CD4-positive, CD25-positive, alpha-beta regulatory T cell (primary cell): ENCODE data around the gene IL1R1. TPM values are rescaled to one million over a fixed set of nuclear protein-coding genes. Genes with fewer than 3 reads are reported as not detected.

ENCODE experiments used
- ATAC-seq, 2 donors: fragments of 150-1000 bp; cut with Tn5 transposase; one replicate each; pipeline ENCODE4 v1.10.0; 2021; ENCODE audit warnings: low read depth in 2 of 2, moderate number of reproducible peaks in 2 of 2, moderate library complexity in 1 of 2
- DNase-seq, 3 donors: peaks; one replicate each; pipeline versions ENCODE4 v3.0.0 to v3.0.0-alpha.2; 2012 to 2022; ENCODE audit warnings: mixed read lengths in 1 of 3
- H3K27ac ChIP-seq: one replicate; pipeline ENCODE4 v1.7.0; 2013; ENCODE audit warnings: mild to moderate bottlenecking, low read length; ENCODE audit not compliant: insufficient read depth, poor library complexity, severe bottlenecking
- H3K27me3 ChIP-seq: one replicate; pipeline ENCODE4 v1.7.0; 2013; ENCODE audit warnings: low read length; ENCODE audit not compliant: control insufficient read depth, insufficient read depth
- H3K36me3 ChIP-seq: one replicate; pipeline ENCODE4 v1.7.0; 2013; ENCODE audit warnings: mild to moderate bottlenecking, low read length, moderate library complexity; ENCODE audit not compliant: control insufficient read depth, insufficient read depth
- H3K4me1 ChIP-seq: 2 replicates; pipeline ENCODE4 v1.7.0; 2013; ENCODE audit warnings: mild to moderate bottlenecking, low read length; ENCODE audit not compliant: insufficient read depth, control insufficient read depth, poor library complexity, severe bottlenecking
- H3K4me3 ChIP-seq: one replicate; pipeline ENCODE4 v1.7.0; 2013; ENCODE audit warnings: low read depth, mild to moderate bottlenecking, low read length, moderate library complexity
- H3K9me3 ChIP-seq, 2 experiments: 1 replicate in 1 of 2; 2 replicates in 1 of 2; pipeline ENCODE4 v1.7.0; 2013; ENCODE audit warnings: low read length in 2 of 2, mild to moderate bottlenecking in 1 of 2, moderate library complexity in 1 of 2; ENCODE audit not compliant: control insufficient read depth in 2 of 2
- H3K27ac Mint-ChIP-seq, 3 donors: one replicate each; pipeline ENCODE4 v1.8.0; 2020 to 2022; ENCODE audit warnings: mild to moderate bottlenecking in 3 of 3, mixed read lengths in 3 of 3, moderate library complexity in 2 of 3
- H3K27me3 Mint-ChIP-seq: one replicate; pipeline ENCODE4 v1.8.0; 2022; ENCODE audit warnings: mild to moderate bottlenecking, mixed read lengths
- H3K36me3 Mint-ChIP-seq: one replicate; pipeline ENCODE4 v1.8.0; 2020; ENCODE audit warnings: mixed read lengths
- H3K4me1 Mint-ChIP-seq, 4 donors: one replicate each; pipeline ENCODE4 v1.8.0; 2020 to 2022; ENCODE audit warnings: mixed read lengths in 4 of 4, mild to moderate bottlenecking in 1 of 4
- H3K4me3 Mint-ChIP-seq, 4 donors: one replicate each; pipeline ENCODE4 v1.8.0; 2020 to 2022; ENCODE audit warnings: mild to moderate bottlenecking in 4 of 4, mixed read lengths in 4 of 4, moderate library complexity in 3 of 4
- H3K9me3 Mint-ChIP-seq, 7 donors: one replicate each; pipeline ENCODE4 v1.8.0; 2020 to 2022; ENCODE audit warnings: mixed read lengths in 7 of 7, mild to moderate bottlenecking in 3 of 7, moderate library complexity in 2 of 7
- polyA plus RNA-seq, 4 donors: library from polyadenylated mRNA; unstranded; fragments of 300-500 nt; fragmentation: Illumina TruSeq; gene quantifications; one replicate each; pipeline ENCODE4 v1.2.3, GENCODE V29; 2021
- total RNA-seq: library from RNA; stranded (reverse); gene quantifications from one replicate; pipeline ENCODE4 v1.2.3, GENCODE V29; 2022

Gene IL1R1
- total and polyA plus RNA-seq, 5 donors from 2014 or later = 2.0 to 11.7 (median 3.8) TPM

- Histone ChIP-seq H3K9me3 (peaks cover 39% of the 10 kb centered on the region in 2 experiments), H3K4me1 (no peaks in the 10 kb centered on the region), H3K36me3 (peaks cover 2% of the 10 kb centered on the region), H3K27me3 (no peaks in the 10 kb centered on the region), H3K4me3 (no peak overlapping the region), H3K27ac (no peak overlapping the region)
- Mint-ChIP-seq H3K27me3 (no peaks in the 10 kb centered on the region), H3K4me3 (no peak overlapping the region), H3K9me3 (peaks cover 5 to 58% (median 14%) of the 10 kb centered on the region in 7 donors), H3K4me1 (peaks cover 0 to 7% (median 3%) of the 10 kb centered on the region in 4 donors), H3K27ac (no peak overlapping the region), H3K36me3 (peaks cover 10% of the 10 kb centered on the region)
- DNase-seq (no peak), ATAC-seq (no peak)
Observed at GRCh38 chr2:102149243-102149642, 6.7 kb downstream of the IL1R1 start.

GRCh38 chr2:102149644-102150455 is 7.3 kb downstream of the IL1R1 start:
- no peaks in the 10 kb centered on the region for H3K4me1 ChIP-seq
- Mint-ChIP-seq H3K27me3 (no peaks in the 10 kb centered on the region), H3K36me3 (peaks cover 15% of the 10 kb centered on the region), H3K4me3 (no peak overlapping the region), H3K27ac (no peak overlapping the region), H3K9me3 (peaks cover 5 to 54% (median 14%) of the 10 kb centered on the region in 7 donors), H3K4me1 (peaks cover 0 to 7% (median 4%) of the 10 kb centered on the region in 4 donors)
- ATAC-seq (no peak), DNase-seq (no peak)
- no peak overlapping the region for H3K27ac ChIP-seq
- H3K9me3 ChIP-seq = peaks cover 36 to 38% of the 10 kb centered on the region in 2 experiments
- H3K27me3 ChIP-seq = no peaks in the 10 kb centered on the region
- H3K36me3 ChIP-seq = peaks cover 2% of the 10 kb centered on the region
- H3K4me3 ChIP-seq = no peak overlapping the region

GRCh38 chr2:102154364-102154763 is 11.8 kb downstream of the IL1R1 start:
- Histone ChIP-seq H3K4me1 (no peaks in the 10 kb centered on the region), H3K36me3 (peaks cover 5% of the 10 kb centered on the region), H3K4me3 (no peak overlapping the region), H3K9me3 (peaks cover 0 to 5% of the 10 kb centered on the region in 2 experiments), H3K27ac (no peak overlapping the region), H3K27me3 (no peaks in the 10 kb centered on the region)
- H3K9me3 Mint-ChIP-seq = peaks cover 0 to 13% (median 3%) of the 10 kb centered on the region in 7 donors
- H3K27me3 Mint-ChIP-seq = no peaks in the 10 kb centered on the region
- H3K27ac Mint-ChIP-seq = no peak overlapping the region
- peaks cover 0 to 5% (median under 1%) of the 10 kb centered on the region in 4 donors for H3K4me1 Mint-ChIP-seq
- DNase-seq (no peak), ATAC-seq (no peak)
- peaks cover 10% of the 10 kb centered on the region for H3K36me3 Mint-ChIP-seq
- no peak overlapping the region for H3K4me3 Mint-ChIP-seq

- Mint-ChIP-seq H3K4me3 (peak overlapping the region in 1 of 4 donors; percentile 68), H3K27ac (peak overlapping the region in 1 of 3 donors; percentile 33), H3K4me1 (peaks cover 0 to 5% (median under 1%) of the 10 kb centered on the region in 4 donors), H3K27me3 (no peaks in the 10 kb centered on the region), H3K9me3 (peaks cover 0 to 10% (median 3%) of the 10 kb centered on the region in 7 donors), H3K36me3 (peaks cover 10% of the 10 kb centered on the region)
- H3K4me1 ChIP-seq = no peaks in the 10 kb centered on the region
- H3K27ac ChIP-seq = no peak overlapping the region
- DNase-seq (no peak), ATAC-seq (no peak)
- H3K36me3 ChIP-seq = peaks cover 5% of the 10 kb centered on the region
- H3K27me3 ChIP-seq = no peaks in the 10 kb centered on the region
- H3K9me3 ChIP-seq = no peaks in the 10 kb centered on the region
- H3K4me3 ChIP-seq = no peak overlapping the region
Observed at GRCh38 chr2:102154946-102155702, 12.6 kb downstream of the IL1R1 start.

GRCh38 chr2:102155703-102156515 is 13.4 kb downstream of the IL1R1 start:
- no peaks in the 10 kb centered on the region for H3K27me3 Mint-ChIP-seq

GRCh38 chr2:102158011-102158755 is 15.6 kb downstream of the IL1R1 start:
- peaks cover 0 to 4% (median 0%) of the 10 kb centered on the region in 7 donors for H3K9me3 Mint-ChIP-seq
- Histone ChIP-seq H3K27me3 (no peaks in the 10 kb centered on the region), H3K4me3 (no peak overlapping the region), H3K4me1 (no peaks in the 10 kb centered on the region), H3K36me3 (peaks cover 5% of the 10 kb centered on the region), H3K9me3 (no peaks in the 10 kb centered on the region), H3K27ac (no peak overlapping the region)
- ATAC-seq = no peak
- H3K4me1 Mint-ChIP-seq = peaks cover 0 to 2% (median 0%) of the 10 kb centered on the region in 4 donors
- H3K27me3 Mint-ChIP-seq = no peaks in the 10 kb centered on the region
- DNase-seq = no peak
- peaks cover 7% of the 10 kb centered on the region for H3K36me3 Mint-ChIP-seq
- H3K4me3 Mint-ChIP-seq = no peak overlapping the region
- H3K27ac Mint-ChIP-seq = peak overlapping the region in 1 of 3 donors; percentile 22

More at GRCh38 chr2:102155703-102156515, 13.4 kb downstream of the IL1R1 start:
- H3K27ac Mint-ChIP-seq = no peak overlapping the region
- no peak for ATAC-seq
- H3K36me3 Mint-ChIP-seq = peaks cover 10% of the 10 kb centered on the region
- no peak for DNase-seq
- H3K9me3 Mint-ChIP-seq = peaks cover 0 to 5% (median 1%) of the 10 kb centered on the region in 7 donors
- Histone ChIP-seq H3K9me3 (no peaks in the 10 kb centered on the region), H3K4me3 (no peak overlapping the region), H3K36me3 (peaks cover 5% of the 10 kb centered on the region), H3K27me3 (no peaks in the 10 kb centered on the region), H3K27ac (no peak overlapping the region), H3K4me1 (no peaks in the 10 kb centered on the region)
- peaks cover 0 to 5% (median under 1%) of the 10 kb centered on the region in 4 donors for H3K4me1 Mint-ChIP-seq
- no peak overlapping the region for H3K4me3 Mint-ChIP-seq

GRCh38 chr2:102159295-102159694 is 16.7 kb downstream of the IL1R1 start:
- Mint-ChIP-seq H3K9me3 (peaks cover 0 to 2% (median 0%) of the 10 kb centered on the region in 7 donors), H3K36me3 (peaks cover 7% of the 10 kb centered on the region), H3K4me1 (peaks cover 0 to 2% (median 0%) of the 10 kb centered on the region in 4 donors), H3K27ac (no peak overlapping the region), H3K27me3 (no peaks in the 10 kb centered on the region), H3K4me3 (no peak overlapping the region)
- no peaks in the 10 kb centered on the region for H3K27me3 ChIP-seq
- H3K27ac ChIP-seq = no peak overlapping the region
- H3K4me1 ChIP-seq = no peaks in the 10 kb centered on the region
- peaks cover 5% of the 10 kb centered on the region for H3K36me3 ChIP-seq
- no peaks in the 10 kb centered on the region for H3K9me3 ChIP-seq
- H3K4me3 ChIP-seq = no peak overlapping the region
- DNase-seq (no peak), ATAC-seq (no peak)
